ENCODE data around the gene RAB22A. TPM values are rescaled to one million over a fixed set of nuclear protein-coding genes. Genes with fewer than 3 reads are reported as not detected.

The RAB22A gene
- total RNA-seq, 1 experiment from 2014 or later, result 9.9 TPM

GRCh38 chr20:58403272-58403671 is 93.8 kb downstream of the RAB22A start:
- POLR2A ChIA-PET, result interaction anchor here (1.0 kb wide), 1 partner anchor 14 kb away, joined by 3 read pairs; the partner anchor contains the start of gene VAPB
- peaks cover 100% of the 10 kb centered on the region for H3K79me2 ChIP-seq (ENCODE audit: insufficient read depth, low read length)
- intact Hi-C loops (cut with micrococcal nuclease), result no loop called here

More at GRCh38 chr20:58403272-58403671, 93.8 kb downstream of the RAB22A start:
- Histone ChIP-seq H3K9me2 (ENCODE audit: insufficient read depth) (no peaks in the 10 kb centered on the region), H3K4me3 (replicated peaks in 1 of 2; ENCODE audit: low read depth in 1 of 2, low read length in 2 of 2) (no peak overlapping the region), H3K36me3 (ENCODE audit: control insufficient read depth in 1 of 2, insufficient read depth in 2 of 2, low read length in 2 of 2) (no peaks in the 10 kb centered on the region), H4K20me1 (ENCODE audit: insufficient read depth) (peaks cover 19% of the 10 kb centered on the region; the same call in 1 of the 2 replicates), H3K27me3 (ENCODE audit: insufficient read depth, low read length) (no peaks in the 10 kb centered on the region), H3K4me2 (ENCODE audit: low read length) (no peak overlapping the region), H3K9me3 (ENCODE audit: control insufficient read depth in 1 of 2, insufficient read depth in 1 of 2, low read depth in 1 of 2, low read length in 2 of 2) (no peaks in the 10 kb centered on the region), H3K9ac (ENCODE audit: low read length) (no peak overlapping the region), H3K4me1 (ENCODE audit: control insufficient read depth in 1 of 2, insufficient read depth in 2 of 2, low read length in 2 of 2) (no peaks in the 10 kb centered on the region), H2AFZ (ENCODE audit: low read depth, low read length, poor library complexity, severe bottlenecking) (no peak overlapping the region), H3K27ac (ENCODE audit: low read depth, low read length) (no peak overlapping the region)
- DNase-seq (ENCODE audit: low read depth, low spot score) (no peak), ATAC-seq (no peak)
- CTCF ChIA-PET, result no interaction called here
- no peak for TF ChIP-seq ZFX (IDR thresholded peaks at IDR 0.05)
- no peak for TF ChIP-seq TCF7L2 (IDR thresholded peaks at IDR 0.05; ENCODE audit: borderline replicate concordance, extremely low read depth, insufficient read depth, insufficient read length)
- no peak for TF ChIP-seq CEBPB (IDR thresholded peaks at IDR 0.05; ENCODE audit: low read depth)
- TF ChIP-seq REST (IDR thresholded peaks at IDR 0.05; ENCODE audit: low read depth), result no peak
- TF ChIP-seq ATF3 (IDR thresholded peaks at IDR 0.05), result no peak
- no peak for TF ChIP-seq ZBTB33 (IDR thresholded peaks at IDR 0.05; ENCODE audit: extremely low read depth, insufficient replicate concordance, low read length)
- TF ChIP-seq EGR1 (IDR thresholded peaks at IDR 0.05; ENCODE audit: low read depth), result no peak
- no peak for TF ChIP-seq FOSL1 (IDR thresholded peaks at IDR 0.05; ENCODE audit: low read depth)
- TF ChIP-seq EZH2 (IDR thresholded peaks at IDR 0.05), result no peak
- RAD21 ChIA-PET (ENCODE audit: low non-redundant PET in 1 of 2, low total read pairs in 2 of 2, uncharacterized antibody in 2 of 2, unreplicated experiment in 2 of 2), result no interaction called here
- BruUV-seq (replicated peaks), result no TSS peak

All from HCT116 (cell line).